Measurements from ENCODE around the gene EIF4G1.
A peak's percentile ranks its signal among the peaks of the same experiment; 100 is the strongest.

EIF4G1 gene

DNA sequence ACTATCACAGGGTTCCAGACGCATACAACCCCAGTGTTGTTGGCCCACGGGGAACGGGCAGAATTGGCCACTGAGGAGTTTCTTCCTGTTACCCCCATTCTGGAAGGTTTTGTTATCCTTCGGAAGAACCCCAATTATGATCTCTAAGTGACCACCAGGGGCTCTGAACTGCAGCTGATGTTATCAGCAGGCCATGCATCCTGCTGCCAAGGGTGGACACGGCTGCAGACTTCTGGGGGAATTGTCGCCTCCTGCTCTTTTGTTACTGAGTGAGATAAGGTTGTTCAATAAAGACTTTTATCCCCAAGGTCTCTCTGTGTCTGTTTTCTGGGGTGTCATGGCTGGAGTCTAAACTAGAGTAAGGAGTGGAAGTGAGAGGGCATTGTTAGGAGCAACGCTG, 5.7 kb upstream of the EIF4G1 start:
- no peak for DNase-seq

DNA sequence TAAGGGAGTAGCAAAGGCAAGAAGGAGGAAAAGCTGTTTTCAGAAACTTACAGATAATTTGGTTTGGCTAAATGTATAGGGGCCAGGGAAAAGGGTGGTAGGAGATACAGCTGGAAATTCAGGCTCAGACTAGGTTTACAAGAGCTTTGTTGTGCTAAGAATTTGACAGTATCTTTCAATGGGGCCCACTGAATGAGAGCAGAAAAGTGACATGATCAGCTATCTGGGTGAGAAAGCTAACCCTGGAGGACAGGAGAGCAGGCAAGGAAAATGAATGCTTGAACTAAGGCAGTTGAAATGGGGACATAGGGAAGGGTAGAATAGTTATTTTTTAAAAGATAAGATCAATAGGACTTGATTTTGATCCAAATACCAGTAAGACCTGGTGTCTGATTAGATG, 2.8 kb upstream of the EIF4G1 start:
- no peak for DNase-seq

DNA sequence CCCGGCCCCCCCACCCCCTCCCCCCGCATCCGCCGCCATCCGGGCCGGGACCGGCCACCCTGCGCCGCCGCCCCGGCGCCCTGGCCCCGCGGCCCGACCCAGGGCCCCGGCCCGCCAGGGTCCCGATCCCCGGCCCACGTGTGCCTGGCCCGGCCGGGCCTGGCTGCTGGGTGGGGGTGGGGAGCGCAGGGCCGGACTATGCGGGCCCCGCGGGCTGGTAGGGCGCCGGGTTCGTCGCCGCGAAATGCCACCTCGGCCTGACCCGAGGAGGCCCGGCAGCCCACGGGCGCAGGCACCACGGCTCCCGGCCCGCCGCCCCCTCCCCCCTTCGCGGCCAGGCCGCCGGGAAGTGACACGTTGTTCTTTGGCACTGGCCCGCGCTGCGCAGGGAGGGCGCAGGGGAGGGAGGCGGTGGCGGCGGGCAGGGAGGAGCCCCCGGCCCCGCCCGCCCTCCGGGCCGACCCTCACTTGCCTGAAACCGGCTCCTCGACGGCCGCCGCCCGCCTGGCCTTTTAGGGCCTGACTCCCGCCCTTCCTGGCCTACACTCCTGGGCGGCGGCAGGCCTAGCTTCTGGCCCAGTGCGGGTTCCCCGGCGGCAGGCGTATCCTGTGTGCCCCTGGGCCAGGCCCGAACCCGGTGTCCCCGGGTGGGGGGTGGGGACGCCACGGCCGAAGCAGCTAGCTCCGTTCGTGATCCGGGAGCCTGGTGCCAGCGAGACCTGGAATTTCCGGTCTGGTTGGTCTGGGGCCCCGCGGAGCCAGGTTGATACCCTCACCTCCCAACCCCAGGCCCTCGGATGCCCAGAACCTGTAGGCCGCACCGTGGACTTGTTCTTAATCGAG, 515 bp downstream of the EIF4G1 start:
- peak; percentile 76 for DNase-seq

DNA sequence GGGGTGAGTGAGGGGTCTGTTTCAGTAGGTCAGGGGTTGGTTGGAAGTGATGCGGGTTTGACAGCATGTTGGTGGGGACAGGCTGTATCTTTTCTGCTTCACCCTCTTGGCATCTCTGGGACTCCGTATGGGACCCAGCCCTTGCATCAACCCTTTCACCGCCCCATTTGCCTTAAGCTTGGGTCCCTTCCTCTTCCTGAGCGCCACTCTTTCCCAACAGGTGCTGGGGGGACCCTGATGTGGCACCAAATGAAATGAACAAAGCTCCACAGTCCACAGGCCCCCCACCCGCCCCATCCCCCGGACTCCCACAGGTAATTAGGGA, 1.1 kb downstream of the EIF4G1 start:
- no peak for DNase-seq

DNA sequence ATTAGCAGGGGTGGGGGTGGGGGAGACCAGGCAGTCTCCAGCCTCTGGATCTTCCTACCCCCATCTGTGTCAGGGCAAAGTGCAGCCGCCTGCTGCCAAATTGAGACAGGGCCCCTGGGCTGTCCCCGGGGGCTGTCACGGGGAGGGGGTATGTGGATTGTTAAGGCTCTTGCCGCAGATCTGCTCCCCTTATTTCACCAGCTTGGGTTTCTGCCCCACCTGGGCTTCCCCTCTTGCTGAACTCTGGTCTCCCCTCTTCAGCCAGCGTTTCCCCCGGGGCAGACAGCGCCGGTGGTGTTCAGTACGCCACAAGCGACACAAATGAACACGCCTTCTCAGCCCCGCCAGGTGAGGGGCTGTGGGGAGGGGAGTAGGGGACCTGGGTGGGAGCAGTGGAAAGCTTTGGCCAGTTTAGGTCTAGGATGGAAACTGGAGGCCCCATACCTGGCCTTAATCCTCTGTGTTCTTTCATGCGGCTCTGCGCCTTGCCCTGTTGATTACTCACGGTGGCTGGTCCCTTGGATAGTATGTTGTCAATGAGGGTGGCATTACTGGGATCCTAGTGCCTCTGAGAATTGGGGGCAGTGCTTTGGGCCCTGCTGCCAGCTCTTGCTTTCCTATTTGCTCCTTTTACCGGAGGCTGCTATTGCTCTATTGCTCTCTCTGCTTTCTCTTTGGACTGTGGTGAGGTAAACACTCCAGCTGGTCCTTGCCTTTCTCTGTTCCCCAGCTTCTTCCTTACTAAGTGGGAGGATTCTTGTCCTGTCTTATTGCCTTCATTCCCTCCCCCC, 1.7 kb downstream of the EIF4G1 start:
- DNase-seq = no peak

DNA sequence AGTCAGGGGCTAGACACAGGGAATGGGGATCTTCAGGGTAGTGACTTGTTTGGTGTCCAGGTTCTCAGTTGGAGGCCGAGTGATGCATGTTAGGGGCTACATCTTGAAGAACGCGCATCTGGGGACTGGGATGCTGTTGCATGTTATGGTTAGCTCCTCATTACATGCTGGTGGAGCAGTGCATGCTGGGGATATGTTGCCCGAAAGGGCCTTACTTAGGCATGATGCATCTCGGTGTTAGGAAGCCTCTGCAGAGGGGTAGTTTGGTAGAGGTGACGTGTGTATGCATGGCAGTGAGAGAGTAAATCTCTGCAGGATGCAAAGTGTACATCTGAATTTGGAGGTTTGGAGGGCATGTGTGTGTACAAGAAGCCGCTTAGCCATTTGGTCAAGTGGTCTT, 2.4 kb downstream of the EIF4G1 start:
- no peak for DNase-seq

DNA sequence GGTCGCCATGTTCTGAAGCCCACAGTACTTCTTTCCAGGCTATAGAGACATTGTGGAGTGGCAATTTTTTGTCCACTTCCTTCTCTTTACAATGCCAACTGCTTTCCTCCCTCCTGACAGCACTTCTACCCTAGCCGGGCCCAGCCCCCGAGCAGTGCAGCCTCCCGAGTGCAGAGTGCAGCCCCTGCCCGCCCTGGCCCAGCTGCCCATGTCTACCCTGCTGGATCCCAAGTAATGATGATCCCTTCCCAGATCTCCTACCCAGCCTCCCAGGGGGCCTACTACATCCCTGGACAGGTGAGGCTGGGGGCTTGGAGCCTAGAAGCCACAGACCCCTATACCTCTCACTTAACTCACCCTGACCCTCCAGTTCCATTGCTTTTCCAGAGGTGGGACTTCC, 2.8 kb downstream of the EIF4G1 start:
- DNase-seq = no peak

DNA sequence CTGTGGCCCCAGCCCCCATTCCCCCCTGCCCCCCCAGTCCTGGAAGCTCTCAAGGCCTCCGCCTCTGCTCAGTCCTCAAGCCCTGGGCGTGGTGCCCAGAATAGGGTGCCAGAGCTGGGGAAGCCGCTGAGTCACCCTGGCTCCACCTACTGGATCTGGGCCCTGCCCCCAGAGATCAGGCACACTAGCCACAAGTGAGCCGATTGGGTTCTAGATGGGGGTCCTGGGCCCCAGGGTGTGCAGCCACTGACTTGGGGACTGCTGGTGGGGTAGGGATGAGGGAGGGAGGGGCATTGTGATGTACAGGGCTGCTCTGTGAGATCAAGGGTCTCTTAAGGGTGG, 5.7 kb downstream of the EIF4G1 start:
- DNase-seq = peak; percentile 77

DNA sequence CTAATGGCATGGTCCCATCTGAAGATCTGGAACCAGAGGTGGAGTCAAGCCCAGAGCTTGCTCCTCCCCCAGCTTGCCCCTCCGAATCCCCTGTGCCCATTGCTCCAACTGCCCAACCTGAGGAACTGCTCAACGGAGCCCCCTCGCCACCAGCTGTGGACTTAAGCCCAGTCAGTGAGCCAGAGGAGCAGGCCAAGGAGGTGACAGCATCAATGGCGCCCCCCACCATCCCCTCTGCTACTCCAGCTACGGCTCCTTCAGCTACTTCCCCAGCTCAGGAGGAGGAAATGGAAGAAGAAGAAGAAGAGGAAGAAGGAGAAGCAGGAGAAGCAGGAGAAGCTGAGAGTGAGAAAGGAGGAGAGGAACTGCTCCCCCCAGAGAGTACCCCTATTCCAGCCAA, 7.3 kb downstream of the EIF4G1 start:
- no peak for DNase-seq

DNA sequence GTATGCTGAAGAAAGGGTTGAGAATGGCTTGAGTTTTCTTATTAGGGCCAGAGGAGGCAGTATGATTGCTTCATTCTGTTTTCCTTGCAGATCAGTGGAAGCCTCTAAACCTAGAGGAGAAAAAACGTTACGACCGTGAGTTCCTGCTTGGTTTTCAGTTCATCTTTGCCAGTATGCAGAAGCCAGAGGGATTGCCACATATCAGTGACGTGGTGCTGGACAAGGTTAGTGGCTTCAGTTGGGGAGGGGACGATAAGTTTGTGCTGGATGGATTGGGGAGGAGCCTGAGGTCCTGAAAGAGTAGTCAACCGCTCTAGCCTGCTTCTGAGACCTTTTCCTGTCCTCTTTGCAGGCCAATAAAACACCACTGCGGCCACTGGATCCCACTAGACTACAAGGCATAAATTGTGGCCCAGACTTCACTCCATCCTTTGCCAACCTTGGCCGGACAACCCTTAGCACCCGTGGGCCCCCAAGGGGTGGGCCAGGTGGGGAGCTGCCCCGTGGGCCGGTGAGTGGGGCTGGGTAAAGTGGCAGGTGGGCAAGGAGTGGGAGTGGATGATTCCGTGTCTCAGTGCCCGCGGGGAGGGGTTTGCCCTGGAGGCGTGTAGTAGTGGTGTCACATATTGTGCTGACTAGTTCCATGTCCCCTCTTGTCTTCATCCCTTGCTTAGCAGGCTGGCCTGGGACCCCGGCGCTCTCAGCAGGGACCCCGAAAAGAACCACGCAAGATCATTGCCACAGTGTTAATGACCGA, 8.5 kb downstream of the EIF4G1 start:
- DNase-seq = no peak

DNA sequence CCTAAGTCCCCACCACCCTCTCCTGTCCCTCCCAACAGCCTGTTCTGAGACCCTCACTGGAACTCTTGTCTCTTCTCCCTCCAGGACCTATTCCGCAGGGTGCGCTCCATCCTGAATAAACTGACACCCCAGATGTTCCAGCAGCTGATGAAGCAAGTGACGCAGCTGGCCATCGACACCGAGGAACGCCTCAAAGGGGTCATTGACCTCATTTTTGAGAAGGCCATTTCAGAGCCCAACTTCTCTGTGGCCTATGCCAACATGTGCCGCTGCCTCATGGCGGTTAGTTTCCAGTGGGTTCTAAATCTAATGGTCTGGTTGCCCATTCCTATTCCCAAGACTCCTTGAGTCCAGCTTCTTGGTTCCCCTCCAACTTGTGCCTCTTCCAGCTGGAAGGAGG, 9.3 kb downstream of the EIF4G1 start:
- DNase-seq = no peak

DNA sequence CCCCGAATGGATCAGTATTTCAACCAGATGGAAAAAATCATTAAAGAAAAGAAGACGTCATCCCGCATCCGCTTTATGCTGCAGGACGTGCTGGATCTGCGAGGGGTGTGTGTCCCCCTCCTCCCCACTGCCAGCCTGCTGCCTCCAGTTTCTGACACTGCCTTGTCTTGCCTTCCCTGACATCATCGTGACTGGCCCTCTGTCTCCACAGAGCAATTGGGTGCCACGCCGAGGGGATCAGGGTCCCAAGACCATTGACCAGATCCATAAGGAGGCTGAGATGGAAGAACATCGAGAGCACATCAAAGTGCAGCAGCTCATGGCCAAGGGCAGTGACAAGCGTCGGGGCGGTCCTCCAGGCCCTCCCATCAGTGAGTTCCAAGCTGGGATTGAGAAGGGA, 10.9 kb downstream of the EIF4G1 start:
- DNase-seq = no peak

DNA sequence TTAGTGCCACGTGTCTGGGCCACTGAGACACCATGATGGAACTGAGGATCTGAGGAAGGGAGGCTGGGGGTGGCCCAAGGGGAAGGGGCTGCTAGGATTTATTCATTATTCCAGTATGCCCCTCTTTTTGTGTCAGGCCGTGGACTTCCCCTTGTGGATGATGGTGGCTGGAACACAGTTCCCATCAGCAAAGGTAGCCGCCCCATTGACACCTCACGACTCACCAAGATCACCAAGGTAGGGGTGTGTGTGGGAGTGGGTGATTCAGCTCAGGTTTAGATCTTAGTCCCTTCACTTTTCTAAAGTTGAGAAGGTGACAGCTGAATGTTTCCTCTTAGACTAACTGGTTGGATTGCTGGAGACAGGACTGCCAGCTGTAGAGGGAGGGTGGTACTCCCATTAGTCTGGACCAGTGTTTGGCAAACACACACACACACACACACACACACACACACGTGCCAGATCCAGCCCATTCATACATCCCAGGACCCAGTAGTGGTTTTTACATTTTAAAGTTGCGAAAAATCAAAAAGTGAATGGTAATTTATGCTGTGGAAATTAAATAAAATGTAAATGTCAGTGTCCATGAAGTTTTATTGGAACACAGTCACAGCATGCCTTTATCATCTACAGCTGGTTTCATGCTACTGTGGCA, 11.4 kb downstream of the EIF4G1 start:
- no peak for DNase-seq

DNA sequence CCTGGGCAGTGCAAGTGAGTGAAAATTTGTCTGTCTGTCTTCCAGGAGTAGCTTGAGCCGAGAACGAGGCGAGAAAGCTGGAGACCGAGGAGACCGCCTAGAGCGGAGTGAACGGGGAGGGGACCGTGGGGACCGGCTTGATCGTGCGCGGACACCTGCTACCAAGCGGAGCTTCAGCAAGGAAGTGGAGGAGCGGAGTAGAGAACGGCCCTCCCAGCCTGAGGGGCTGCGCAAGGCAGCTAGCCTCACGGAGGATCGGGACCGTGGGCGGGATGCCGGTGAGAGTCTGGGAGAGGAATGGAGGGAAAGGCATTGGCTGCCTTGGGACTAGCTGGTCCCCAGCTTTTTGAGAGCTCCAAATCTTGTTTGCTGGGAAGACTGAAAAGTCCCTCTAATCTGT, 12.8 kb downstream of the EIF4G1 start:
- no peak for DNase-seq

DNA sequence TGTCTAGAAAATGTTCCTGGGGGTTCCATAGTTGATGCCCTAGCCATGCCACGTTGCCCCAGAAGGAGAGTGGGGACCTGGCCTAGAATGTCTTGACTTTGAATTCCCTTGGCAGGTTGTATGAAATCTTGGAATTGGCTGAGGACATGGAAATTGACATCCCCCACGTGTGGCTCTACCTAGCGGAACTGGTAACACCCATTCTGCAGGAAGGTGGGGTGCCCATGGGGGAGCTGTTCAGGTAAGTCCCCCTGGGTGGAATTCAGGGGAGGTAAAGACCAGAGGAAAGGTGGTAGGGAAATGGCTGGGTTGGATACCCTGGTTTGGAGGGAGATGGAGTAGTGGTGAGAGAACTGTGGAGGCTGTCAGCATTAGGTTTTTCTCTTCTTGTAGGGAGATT, 14.1 kb downstream of the EIF4G1 start:
- DNase-seq = no peak

DNA sequence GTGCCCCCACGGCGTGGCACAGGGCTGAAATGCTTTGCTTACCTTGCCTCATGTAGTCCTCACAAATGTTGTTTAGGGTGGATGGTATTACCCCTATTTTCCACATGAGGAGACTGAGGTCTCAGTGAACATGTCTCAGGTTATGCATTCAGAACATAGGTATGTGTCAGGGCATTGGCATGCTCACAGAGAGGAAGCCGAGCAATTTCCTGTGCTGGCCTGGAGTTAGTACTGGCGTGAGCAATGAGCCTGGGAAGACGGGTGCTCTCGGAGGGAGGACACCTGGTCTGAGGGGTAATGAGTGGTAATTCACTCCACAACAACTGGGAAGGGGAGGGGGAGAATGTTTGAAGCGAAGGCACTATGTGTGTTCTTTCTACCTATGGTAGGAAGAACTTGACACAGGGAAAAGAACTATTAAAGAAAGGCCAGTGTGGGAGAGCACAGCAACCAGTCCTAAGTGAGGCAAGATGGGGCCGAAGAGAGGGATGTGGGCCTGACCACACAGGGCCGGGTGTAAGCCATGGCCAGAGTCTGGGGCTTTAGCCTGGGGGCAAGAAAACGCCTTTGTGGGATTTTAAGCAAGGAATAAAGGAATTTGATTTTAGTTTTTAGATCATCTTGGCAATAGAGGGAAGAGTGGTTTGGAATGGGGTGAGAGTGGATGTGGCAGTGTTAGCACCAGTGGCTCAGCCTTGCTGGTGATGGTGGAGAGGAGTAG, 18.1 kb downstream of the EIF4G1 start:
- DNase-seq = no peak

DNA sequence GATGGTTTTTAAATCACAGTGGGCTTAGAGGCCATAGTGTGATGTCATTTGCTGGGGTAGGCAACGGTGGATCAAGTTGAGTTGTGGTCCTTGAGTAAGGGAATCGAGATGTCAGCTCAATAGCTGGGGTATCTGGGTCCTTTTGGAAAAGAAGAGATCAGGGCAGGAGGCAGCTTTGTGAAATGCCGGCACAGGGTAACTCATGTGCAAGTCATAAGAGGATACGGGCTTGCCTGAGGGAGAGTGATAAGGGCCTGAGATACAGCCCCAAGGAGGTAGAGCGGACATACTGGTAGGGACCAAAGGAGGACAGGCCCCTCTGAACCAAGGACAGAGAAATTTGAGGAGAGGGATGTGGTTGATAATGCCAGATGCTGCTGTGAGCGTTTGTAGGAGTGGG, 18.8 kb downstream of the EIF4G1 start:
- no peak for DNase-seq

DNA sequence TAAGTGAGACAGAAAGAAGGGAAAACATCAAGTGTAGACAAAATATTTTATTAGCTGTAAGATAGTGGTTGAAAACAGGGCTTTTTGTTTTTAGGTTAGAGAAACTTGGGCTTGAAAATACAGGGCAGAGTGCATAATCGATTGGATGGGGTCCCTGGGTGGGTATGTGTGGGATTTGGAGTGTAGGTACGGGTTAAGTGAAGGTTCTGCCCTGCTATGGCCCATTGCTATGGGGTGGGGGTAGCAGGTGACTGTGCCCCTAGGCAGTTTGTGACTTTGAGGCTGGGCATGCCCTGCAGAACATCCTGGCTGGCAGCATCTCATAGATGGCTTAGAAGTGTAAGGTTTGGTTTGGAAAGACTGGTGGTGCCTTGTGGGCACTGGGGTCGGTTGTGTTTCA, 19.3 kb downstream of the EIF4G1 start:
- DNase-seq = no peak

DNA sequence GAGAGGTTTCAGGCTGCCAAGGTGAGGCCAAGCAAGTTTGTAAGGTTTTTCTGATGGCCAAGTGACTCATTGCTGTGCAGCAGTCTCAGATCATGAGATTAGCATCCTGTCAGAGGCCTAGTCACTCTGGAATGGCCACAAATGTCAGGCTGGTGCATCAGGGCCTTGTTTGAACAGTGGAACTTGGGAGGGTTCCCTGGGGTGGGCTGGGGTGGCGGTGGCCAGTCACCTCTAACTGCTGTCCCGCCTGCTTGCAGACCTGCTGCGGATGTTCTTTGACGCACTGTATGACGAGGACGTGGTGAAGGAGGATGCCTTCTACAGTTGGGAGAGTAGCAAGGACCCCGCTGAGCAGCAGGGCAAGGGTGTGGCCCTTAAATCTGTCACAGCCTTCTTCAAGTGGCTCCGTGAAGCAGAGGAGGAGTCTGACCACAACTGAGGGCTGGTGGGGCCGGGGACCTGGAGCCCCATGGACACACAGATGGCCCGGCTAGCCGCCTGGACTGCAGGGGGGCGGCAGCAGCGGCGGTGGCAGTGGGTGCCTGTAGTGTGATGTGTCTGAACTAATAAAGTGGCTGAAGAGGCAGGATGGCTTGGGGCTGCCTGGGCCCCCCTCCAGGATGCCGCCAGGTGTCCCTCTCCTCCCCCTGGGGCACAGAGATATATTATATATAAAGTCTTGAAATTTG, 20.2 kb downstream of the EIF4G1 start:
- peak; percentile 57 for DNase-seq

DNA sequence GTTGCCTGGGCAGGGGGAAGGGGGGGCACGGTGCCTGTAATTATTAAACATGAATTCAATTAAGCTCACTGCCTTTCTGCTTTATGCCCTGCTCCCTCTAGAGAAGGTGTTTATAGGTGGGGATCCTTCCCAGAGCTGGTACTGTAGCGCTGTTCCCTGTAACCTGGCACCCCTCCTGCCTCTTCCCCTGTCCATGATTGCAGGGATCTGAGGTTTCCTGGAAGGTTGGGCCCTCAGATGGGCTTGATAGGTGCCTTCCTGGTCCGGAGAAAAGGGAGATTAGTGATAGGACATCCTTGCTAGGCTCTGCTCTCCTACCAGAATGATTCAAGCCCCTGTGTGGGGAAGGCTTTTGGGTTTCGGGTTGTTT, 20.9 kb downstream of the EIF4G1 start:
- DNase-seq = peak; percentile 72

DNA sequence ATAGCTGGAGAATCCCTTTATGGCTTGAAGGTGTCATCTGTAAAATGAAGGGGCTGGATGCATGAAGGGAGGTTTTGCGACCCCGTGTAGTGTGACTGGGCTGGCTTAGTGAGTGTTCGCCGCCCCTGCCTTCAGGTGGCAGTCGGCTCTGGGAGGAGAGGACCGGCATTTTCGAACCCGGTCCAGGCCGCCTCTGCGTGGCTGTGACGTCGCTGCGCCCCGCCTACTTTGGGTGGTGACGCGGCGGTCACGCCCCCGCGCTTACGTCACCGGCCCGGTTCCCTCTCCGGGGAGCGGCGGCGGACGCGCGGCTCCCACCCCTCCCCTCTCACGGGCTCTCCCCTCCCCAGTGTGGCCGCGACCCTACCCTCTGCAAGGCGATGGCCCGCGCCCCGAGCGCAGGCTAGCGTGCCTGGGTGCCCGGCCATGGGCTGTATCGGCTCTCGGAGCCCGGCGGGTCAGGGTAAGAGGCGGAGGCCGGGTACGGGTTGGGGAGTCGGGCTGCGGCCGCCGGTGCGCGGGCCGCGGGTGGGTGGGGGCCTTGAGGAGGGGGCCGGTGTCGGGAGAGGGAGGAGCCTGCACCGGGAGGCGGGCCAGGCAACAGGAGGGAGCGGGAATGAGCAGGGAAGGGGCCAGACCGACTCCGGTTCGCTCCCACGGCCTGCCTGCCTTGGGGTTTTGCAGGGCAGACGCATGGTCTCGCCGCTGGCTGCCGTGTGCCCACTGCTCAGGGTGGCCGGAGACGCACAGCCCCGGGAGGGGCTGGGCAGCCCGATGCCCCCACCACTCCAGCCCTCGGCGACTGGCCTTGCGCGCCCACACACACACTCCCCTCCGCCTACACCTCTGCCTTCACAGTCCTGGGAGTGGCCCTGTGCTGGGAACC, 21.5 kb downstream of the EIF4G1 start:
- DNase-seq = peak; percentile 87
